ENCODE results near the gene DCP2.
A peak's percentile ranks its signal among the peaks of the same experiment; 100 is the strongest.

The DCP2 gene

GRCh38 chr5:112967520-112968083 lies 9.0 kb upstream of the DCP2 start:
- DNase-seq (ENCODE audit: low spot score) = no peak

DNA sequence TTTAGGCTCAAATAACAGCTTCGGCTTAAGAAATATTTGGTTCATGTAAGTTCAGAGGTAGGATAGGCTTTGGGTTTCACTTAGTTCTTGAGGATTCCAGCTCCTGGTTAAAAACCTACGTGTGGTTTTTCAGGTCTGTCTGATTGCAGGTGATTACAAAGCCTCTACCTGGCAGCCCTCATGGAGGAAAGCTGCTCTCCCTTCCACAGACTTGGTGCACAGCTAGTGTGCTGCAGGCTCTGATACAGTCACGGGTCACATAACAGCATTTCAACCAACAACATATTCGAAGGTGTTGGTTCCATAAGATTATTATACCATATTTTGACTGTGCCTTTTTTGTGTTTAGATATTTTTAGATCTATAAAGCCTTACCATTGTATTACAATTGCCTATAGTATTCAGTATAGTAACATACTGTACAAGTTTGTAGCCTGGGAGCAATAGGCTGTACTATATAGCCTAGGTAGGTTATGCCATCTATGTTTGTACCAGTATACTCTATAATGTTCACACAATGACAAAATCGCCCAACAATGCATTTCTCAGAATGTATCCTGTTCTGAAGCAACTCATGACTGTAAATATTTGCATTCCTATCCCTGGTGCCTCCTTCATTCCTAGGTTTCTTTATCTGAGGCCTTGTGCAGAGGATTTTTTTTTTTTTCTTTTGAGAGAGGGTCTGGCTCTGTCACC lies 8.0 kb upstream of the DCP2 start:
- no peak for DNase-seq (ENCODE audit: low spot score)

DNA sequence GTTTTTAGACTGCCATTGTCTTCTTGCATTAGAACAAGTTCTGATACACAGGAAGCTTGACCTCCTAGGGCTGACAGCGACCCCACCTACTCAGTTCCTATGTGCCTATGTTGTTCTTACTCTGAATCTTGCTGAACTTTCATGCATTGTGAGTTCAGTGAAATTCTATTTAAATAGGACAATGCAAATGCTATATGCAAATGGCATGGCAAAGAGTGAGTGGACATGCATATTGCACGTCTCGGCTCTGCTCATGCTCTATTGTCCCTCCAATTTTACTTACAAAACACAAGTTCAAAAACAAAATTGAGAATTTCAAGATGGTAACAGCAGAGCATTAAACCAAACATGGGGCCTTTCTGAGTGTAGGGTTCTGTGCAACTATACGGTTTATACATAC lies 5.3 kb upstream of the DCP2 start:
- no peak for DNase-seq (ENCODE audit: low spot score)

- DNase-seq (ENCODE audit: low spot score) = no peak
Measured at GRCh38 chr5:112973036-112973435, 3.6 kb upstream of the DCP2 start.

GRCh38 chr5:112973904-112974303 lies 2.7 kb upstream of the DCP2 start:
- no peak for DNase-seq (ENCODE audit: low spot score)

GRCh38 chr5:112974901-112975300 lies 1.7 kb upstream of the DCP2 start:
- DNase-seq (ENCODE audit: low spot score) = no peak

GRCh38 chr5:112975721-112976431 lies 722 bp upstream of the DCP2 start:
- DNase-seq (ENCODE audit: low spot score) = no peak

DNA sequence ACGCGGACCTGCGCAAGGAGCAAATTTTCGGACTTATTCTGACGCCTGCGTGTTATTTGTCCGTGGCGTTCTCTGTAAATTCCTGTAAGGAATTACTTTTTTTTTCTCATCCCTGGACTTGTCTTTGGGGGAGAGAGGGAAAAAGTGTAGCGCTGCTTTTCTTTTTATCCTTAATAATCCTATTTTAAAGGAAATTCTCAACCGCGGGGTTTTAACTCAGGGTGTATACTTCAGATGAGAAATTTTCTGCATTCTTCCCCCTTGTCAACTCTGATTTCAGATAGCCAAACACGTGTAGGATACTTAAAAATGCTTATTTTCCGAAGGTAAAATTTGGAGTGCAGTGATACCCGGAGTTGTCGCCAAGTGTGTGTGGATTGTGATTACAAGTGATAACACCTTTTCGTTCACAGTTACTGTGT lies 853 bp downstream of the DCP2 start:
- DNase-seq (ENCODE audit: low spot score) = peak; percentile 28

DNA sequence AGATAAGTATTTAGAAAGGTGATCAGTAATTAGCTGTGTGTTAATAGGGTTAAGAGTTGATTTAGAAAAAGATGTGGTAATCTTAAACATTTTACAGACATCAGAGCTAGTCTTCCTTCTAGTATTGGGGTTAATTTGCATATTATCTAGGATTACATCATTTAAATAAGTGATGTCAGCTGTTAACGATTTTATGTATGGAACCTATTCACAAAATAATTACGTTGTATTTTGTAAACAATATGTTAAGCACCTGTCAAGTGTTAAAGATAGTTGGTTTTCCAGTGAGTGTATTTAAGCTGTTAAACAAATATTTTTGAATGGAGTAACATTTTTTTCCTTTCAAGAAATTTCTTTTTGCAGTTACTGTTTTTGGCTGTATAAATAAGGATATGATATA lies 2.2 kb downstream of the DCP2 start:
- no peak for DNase-seq (ENCODE audit: low spot score)

DNA sequence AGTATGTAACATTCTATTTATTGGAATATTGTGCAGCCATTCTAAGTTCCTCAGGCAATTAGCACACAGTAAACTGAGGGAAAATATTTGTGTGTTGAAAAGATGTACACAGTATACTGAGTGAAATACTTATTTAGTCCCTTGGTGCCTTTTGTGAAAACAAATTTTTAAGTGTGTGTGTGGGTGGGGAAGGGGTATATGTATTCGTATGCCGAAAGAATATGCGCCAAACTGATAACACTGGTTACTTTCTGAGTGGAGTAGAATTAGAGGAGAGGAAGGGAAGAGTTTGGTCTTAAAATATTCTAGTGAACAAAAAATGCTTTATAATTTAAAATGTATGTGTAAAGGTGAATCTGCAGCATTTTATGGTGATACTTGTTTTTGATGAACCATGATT lies 3.1 kb downstream of the DCP2 start:
- DNase-seq (ENCODE audit: low spot score) = no peak

GRCh38 chr5:112983363-112983762 lies 6.8 kb downstream of the DCP2 start:
- DNase-seq (ENCODE audit: low spot score) = no peak

GRCh38 chr5:112986224-112986623 lies 9.6 kb downstream of the DCP2 start:
- no peak for DNase-seq (ENCODE audit: low spot score)

- peak; percentile 80 for DNase-seq (ENCODE audit: low spot score)
Measured at GRCh38 chr5:112995764-112996618, 19.4 kb downstream of the DCP2 start.

DNA sequence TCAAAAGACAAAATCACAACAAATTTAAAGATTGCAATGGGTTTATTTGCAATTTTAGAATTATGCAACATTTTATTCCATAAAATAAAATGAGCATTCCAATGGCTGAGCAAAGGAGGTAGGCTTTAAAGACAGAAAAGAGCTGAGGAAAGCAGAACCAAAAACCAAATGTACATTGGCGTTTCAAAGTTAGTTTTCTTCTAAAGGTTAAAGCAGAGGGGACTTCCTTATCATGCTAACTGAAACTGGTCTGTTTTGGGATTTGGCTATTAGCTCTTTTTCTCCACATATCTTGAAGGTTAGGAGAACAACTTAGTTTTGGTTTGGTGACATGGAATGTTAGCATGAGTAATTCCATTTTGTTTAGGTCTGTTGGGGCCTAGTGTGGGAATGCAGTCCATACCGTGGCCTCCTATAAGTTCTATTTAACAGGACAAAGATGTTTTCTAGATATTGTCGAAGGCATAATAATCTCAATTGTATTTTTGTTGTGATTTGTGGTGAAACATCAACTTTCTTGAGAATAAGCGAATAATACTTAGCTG lies 20.3 kb downstream of the DCP2 start:
- no peak for DNase-seq (ENCODE audit: low spot score)

DNA sequence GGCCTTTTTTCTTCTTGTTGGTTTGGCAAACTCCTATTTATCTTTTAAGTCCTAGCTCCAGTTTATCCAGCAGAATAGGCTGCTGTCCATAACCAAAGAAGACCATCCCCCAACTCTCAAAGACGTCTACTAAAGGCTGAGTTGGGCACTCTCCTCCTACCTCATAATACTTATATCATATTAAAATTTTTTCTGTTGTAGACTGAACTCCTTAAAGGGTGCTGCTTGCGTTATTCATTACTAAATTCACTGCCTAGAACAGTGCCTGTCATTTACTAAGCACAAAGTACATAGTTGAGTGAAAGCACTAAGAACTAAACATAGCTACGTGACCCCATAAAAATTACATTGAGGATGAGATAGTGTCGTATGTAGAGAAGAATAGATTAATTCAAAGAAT lies 21.7 kb downstream of the DCP2 start:
- DNase-seq (ENCODE audit: low spot score) = no peak

GRCh38 chr5:113000466-113000865 lies 23.9 kb downstream of the DCP2 start:
- DNase-seq (ENCODE audit: low spot score) = no peak

DNA sequence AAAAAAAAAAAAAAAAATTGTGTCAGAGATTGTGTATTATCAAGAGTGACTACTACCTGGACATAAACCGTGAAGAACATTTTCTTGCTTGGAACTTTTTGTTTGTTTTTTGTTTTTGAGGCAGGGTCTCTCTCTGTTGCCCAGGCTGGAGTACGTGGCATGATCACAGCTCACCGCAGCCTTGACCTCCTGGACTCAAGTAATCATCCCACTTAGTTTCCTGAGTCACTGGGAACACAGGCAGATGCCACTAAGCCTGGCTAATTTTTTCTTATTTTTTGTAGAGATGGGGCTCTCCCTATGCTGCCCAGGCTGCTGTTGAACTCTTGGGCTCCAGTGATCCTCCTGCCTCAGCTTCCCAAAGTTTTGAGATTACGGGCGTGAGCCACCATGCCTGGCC lies 25.8 kb downstream of the DCP2 start:
- DNase-seq (ENCODE audit: low spot score) = no peak

GRCh38 chr5:113003763-113004162 lies 27.2 kb downstream of the DCP2 start:
- no peak for DNase-seq (ENCODE audit: low spot score)

- no peak for DNase-seq (ENCODE audit: low spot score)
Measured at GRCh38 chr5:113005454-113005853, 28.9 kb downstream of the DCP2 start.

DNA sequence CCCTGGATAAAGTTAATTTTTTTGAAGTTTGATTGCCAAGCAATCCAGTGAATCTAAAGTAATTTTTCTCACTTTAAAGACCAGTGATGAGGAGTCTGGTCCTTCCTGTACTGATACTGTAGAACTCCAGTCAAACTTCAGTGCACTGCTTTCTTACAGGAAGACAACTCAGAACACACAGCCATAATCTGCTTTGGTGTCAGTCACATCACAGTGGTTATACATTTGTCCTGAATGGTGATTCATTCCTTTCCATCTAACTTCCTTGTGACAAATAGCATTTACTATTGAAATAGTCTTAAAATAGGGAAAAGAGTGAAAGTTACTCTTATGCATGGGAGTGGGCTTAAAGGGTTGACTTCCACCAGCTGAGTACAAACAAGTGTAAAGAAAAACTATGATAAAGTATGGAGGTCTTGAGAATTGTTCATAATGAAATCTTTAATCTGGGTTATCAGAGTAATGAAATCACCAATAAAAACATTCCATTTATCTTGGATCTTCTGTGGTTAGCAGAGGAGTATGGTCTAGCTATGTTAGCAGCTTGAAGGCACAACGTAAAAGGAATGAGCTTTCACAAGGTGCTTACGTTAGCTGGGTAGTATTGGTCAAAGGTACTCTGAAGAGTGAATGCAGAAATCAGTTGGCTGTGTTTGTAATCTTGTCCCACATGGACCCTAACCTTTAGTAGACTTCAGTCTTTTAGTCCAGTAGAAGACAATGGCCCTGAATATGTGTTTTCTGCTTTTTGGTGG lies 41.5 kb downstream of the DCP2 start:
- no peak for DNase-seq (ENCODE audit: low spot score)

DNA sequence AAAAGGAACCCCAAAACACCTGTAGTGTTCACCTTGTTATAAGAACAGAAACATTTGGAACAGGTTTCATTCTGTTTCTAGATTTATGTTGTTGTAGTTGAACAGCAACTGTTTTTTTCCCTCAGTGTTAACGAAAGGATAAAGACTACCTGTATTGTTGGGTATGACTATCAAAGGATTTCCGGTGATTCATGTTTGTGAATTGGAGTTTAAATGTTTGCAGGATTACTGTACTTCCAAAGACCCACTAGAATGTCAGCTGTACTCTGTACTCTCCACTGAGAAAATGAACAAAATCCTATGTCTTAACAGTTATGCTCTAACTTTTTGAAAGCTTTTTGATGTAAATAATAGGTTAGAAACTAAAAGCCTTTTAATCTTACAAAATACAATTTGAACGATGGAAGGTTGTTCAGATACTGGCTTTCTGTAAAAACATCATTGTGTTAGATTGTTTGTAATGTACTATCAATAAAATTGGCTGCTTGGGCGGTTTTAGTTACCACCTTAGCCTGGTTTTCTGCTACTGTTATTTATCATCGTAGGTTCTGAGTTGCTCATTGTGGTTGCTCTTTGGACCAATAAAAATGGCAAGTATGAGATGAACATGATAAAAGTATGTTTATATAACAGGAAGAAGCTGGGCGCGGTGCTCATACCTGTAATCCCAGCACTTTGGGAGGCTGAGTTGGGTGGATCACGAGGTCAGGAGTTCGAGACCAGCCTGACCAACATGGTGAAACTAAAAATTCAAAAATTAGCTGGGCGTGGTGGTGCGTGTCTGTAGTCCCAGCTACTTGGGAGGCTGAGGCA lies 44.1 kb downstream of the DCP2 start:
- no peak for DNase-seq (ENCODE audit: low spot score)

Measured in pons (tissue), 1 donor.